Glutamatergic neuron (in vitro differentiated cells): ENCODE data around the gene HAO2. TPM values are rescaled to one million over a fixed set of nuclear protein-coding genes. Genes with fewer than 3 reads are reported as not detected.

ENCODE experiments used
- DNase-seq: peaks from one replicate; pipeline ENCODE4 v3.0.0; 2022
- H3K27ac Mint-ChIP-seq: one replicate; pipeline ENCODE4 v1.8.0; 2020; ENCODE audit warnings: mild to moderate bottlenecking, mixed read lengths, inconsistent platforms; ENCODE audit not compliant: unreplicated experiment
- H3K27me3 Mint-ChIP-seq: one replicate; pipeline ENCODE4 v1.8.0; 2020; ENCODE audit warnings: mild to moderate bottlenecking, moderate library complexity, mixed read lengths, inconsistent platforms; ENCODE audit not compliant: unreplicated experiment
- H3K36me3 Mint-ChIP-seq: one replicate; pipeline ENCODE4 v1.8.0; 2020; ENCODE audit warnings: mild to moderate bottlenecking, mixed read lengths, inconsistent platforms; ENCODE audit not compliant: unreplicated experiment
- H3K4me1 Mint-ChIP-seq: one replicate; pipeline ENCODE4 v1.8.0; 2020; ENCODE audit warnings: mild to moderate bottlenecking, low read depth, mixed read lengths, inconsistent platforms; ENCODE audit not compliant: unreplicated experiment
- H3K4me3 Mint-ChIP-seq: one replicate; pipeline ENCODE4 v1.8.0; 2020; ENCODE audit warnings: mild to moderate bottlenecking, mixed read lengths, inconsistent platforms; ENCODE audit not compliant: unreplicated experiment
- H3K9me3 Mint-ChIP-seq: one replicate; pipeline ENCODE4 v1.8.0; 2020; ENCODE audit warnings: mild to moderate bottlenecking, moderate library complexity, mixed read lengths, inconsistent platforms; ENCODE audit not compliant: unreplicated experiment
- total RNA-seq: library from RNA; stranded (reverse); fragmentation: NEBNext Ultra II Directional; extraction: Animal tissue kit (Norgen Biotek cat#: 25700); gene quantifications from one replicate; pipeline ENCODE4 v1.2.1, GENCODE V29; 2021; ENCODE audit not compliant: unreplicated experiment
- TF ChIP-seq, protein P1 (sequence below): fragments of 200-600 bp; sonication (generic); IDR thresholded peaks from one replicate; pipeline ENCODE4 v1.5.0; 2021; ENCODE audit not compliant: partially characterized antibody, unreplicated experiment

Gene HAO2
- total RNA-seq, 1 donor from 2014 or later: not detected

DNA sequence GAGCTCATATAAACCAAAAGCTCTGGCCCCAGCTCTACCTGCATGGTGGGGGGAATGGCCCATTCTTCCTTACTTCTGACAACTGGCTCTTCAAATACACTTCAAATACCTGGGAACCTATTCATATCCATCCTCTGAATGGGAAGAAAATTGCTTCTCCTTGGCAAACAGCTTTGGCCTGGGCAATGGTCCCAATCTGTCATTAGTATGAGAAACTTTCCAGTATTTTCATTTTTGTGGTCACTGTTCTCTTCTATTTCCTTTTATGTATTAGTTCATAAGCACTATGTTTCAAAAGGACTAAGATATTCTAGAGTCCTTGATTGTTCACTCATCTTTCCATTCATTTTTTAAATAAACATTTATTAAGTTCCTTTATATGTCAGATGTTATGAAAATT is 41.1 kb downstream of the HAO2 start:
- Mint-ChIP-seq H3K27me3 (no peaks in the 10 kb centered on the region), H3K4me3 (no peak overlapping the region), H3K36me3 (no peaks in the 10 kb centered on the region), H3K4me1 (no peaks in the 10 kb centered on the region), H3K9me3 (no peaks in the 10 kb centered on the region), H3K27ac (no peak overlapping the region)
- no peak for DNase-seq
- TF ChIP-seq, protein P1, sequence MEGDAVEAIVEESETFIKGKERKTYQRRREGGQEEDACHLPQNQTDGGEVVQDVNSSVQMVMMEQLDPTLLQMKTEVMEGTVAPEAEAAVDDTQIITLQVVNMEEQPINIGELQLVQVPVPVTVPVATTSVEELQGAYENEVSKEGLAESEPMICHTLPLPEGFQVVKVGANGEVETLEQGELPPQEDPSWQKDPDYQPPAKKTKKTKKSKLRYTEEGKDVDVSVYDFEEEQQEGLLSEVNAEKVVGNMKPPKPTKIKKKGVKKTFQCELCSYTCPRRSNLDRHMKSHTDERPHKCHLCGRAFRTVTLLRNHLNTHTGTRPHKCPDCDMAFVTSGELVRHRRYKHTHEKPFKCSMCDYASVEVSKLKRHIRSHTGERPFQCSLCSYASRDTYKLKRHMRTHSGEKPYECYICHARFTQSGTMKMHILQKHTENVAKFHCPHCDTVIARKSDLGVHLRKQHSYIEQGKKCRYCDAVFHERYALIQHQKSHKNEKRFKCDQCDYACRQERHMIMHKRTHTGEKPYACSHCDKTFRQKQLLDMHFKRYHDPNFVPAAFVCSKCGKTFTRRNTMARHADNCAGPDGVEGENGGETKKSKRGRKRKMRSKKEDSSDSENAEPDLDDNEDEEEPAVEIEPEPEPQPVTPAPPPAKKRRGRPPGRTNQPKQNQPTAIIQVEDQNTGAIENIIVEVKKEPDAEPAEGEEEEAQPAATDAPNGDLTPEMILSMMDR: no peak

DNA sequence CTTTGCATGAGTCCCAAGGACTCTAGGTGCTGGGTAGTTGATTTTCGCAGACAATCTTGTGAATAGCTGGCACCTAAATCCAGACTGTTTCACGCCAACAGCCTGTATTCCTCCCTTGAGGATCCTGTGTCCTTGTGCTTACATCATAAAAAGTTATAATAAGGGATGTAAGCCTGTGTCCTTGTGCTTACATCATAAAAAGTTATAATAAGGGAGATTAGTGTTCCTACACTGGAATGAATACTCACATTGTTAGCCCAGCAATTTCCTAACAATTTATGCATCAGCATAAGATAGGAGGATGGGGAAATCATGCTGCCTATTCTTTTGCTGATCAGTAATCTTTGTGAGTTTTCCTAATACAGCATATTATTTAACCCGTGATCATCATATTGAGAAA is 42.4 kb downstream of the HAO2 start:
- TF ChIP-seq, protein P1: no peak
- DNase-seq: no peak
- no peaks in the 10 kb centered on the region for H3K9me3 Mint-ChIP-seq
- H3K27ac Mint-ChIP-seq: no peak overlapping the region
- no peaks in the 10 kb centered on the region for H3K27me3 Mint-ChIP-seq
- no peak overlapping the region for H3K4me3 Mint-ChIP-seq
- no peaks in the 10 kb centered on the region for H3K36me3 Mint-ChIP-seq
- no peaks in the 10 kb centered on the region for H3K4me1 Mint-ChIP-seq

DNA sequence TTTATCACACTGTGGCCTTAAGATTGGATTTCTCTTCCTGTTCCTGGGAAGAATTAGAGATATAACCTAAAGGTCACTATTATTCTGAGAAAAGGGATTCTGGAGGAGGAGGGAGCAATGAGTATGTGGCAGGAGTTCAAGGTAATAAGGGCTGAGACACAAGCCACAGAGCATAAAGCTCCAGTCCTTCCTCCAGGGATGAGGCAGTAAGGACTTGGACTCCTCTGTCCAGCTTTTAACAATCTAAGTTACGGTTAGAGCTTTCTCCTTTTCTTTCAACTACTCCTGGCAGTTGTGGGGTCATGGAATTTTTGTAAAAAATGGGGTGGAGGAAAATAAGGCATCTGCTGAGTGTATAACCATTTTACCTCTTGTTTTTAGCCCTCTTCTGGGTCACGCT is 46.4 kb downstream of the HAO2 start, which contains the start of gene HSD3B2:
Gene HSD3B2 (plus strand): TSS at position 201 of the 400 bp plus-strand sequence. CDS start 270 bp downstream, outside the sequence.
- H3K9me3 Mint-ChIP-seq: no peaks in the 10 kb centered on the region
- no peak within 1 kb of the TSS for H3K27ac Mint-ChIP-seq
- DNase-seq: no peak
- no peak within 1 kb of the TSS for H3K4me3 Mint-ChIP-seq
- H3K4me1 Mint-ChIP-seq: no peaks in the 10 kb centered on the region
- peaks cover 2% of the 10 kb centered on the region for H3K27me3 Mint-ChIP-seq
- TF ChIP-seq, protein P1: no peak
- H3K36me3 Mint-ChIP-seq: no peaks in the 10 kb centered on the region

DNA sequence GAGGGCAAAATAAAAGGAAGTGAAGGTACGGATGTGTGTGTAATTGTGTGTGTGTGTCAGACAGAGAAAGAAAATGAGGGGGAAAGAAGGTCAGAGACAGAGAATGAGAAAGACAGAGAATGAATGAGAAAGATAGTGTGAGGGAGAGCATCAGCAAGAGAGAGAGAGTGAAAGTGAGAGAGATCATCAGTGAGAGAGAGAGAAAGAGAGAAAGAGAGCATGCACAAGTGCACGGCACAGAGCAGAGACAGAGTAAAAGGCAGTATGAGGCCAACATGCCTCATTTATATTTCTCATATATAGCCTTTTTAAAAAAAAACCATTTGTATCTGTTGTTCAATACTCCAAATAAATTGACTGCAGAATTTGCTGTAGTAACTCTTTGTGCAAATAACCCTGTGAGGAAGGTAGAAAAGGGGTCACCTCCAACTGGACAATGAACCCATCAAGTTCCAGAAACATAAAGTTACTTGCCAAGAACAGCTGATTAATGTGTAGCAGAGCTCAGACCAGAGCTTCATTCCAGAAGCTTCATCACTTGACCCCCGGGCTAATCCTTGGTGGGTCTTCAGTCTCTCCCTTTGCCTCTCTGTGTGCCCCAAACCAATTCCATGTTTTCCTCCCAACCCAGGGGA is 47.5 kb downstream of the HAO2 start:
- no peak overlapping the region for H3K4me3 Mint-ChIP-seq
- no peaks in the 10 kb centered on the region for H3K36me3 Mint-ChIP-seq
- H3K4me1 Mint-ChIP-seq: no peaks in the 10 kb centered on the region
- H3K27me3 Mint-ChIP-seq: peaks cover 2% of the 10 kb centered on the region
- no peaks in the 10 kb centered on the region for H3K9me3 Mint-ChIP-seq
- TF ChIP-seq, protein P1: no peak
- H3K27ac Mint-ChIP-seq: no peak overlapping the region
- DNase-seq: no peak

DNA sequence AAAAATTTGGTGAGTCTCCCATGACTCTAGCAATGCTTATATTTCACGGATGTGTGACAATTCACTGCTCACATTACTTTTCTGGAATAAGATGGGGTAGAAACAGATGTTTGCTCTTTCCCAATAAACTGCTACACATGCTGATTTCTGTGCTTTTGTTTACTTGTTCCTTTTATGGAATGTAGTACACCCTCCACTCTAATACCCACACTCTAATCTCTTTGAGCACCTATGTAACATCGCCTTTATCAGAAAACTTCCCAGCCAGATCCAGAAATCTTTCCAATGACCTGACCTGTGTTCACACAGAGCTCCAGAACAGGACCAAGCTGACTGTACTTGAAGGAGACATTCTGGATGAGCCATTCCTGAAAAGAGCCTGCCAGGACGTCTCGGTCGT is 50.5 kb downstream of the HAO2 start:
- Mint-ChIP-seq H3K27me3 (peaks cover 2% of the 10 kb centered on the region), H3K36me3 (no peaks in the 10 kb centered on the region), H3K27ac (no peak overlapping the region), H3K4me3 (no peak overlapping the region), H3K9me3 (no peaks in the 10 kb centered on the region), H3K4me1 (no peaks in the 10 kb centered on the region)
- TF ChIP-seq, protein P1: no peak
- no peak for DNase-seq
